Liver (tissue), 3 donors: Measurements from ENCODE around the gene LIN9.
A peak's percentile ranks its signal among the peaks of the same experiment; 100 is the strongest.

Source experiments
- EGR1 ChIP-seq, 2 donors: IDR thresholded peaks; 2 replicates each; pipeline ENCODE4 v1.6.1; 2016 to 2018; ENCODE audit warnings: antibody characterized with exemption in 2 of 2, low read depth in 2 of 2
- FOXA1 ChIP-seq: IDR thresholded peaks from 2 replicates; pipeline ENCODE4 v1.6.1; 2016; ENCODE audit warnings: antibody characterized with exemption
- GABPA ChIP-seq, 2 donors: IDR thresholded peaks in 1 of 2; conservative IDR thresholded peaks in 1 of 2; 2 replicates each; pipeline ENCODE4 v1.6.1; 2016; ENCODE audit warnings: antibody characterized with exemption in 2 of 2, mild to moderate bottlenecking in 1 of 2, moderate library complexity in 1 of 2
- JUND ChIP-seq, 2 donors: IDR thresholded peaks; 2 replicates each; pipeline ENCODE4 v1.6.1; 2016; ENCODE audit warnings: antibody characterized with exemption in 2 of 2
- RAD21 ChIP-seq, 2 donors: IDR thresholded peaks; 2 replicates each; pipeline ENCODE4 v1.6.1; 2016; ENCODE audit warnings: antibody characterized with exemption in 2 of 2, mild to moderate bottlenecking in 2 of 2
- RXRA ChIP-seq, 2 donors: IDR thresholded peaks; 2 replicates each; pipeline ENCODE4 v1.6.1; 2017 to 2018; ENCODE audit warnings: antibody characterized with exemption in 2 of 2, mild to moderate bottlenecking in 1 of 2
- SP1 ChIP-seq: IDR thresholded peaks from 2 replicates; pipeline ENCODE4 v1.6.1; 2018; ENCODE audit warnings: antibody characterized with exemption, mild to moderate bottlenecking
- TAF1 ChIP-seq: conservative IDR thresholded peaks from 2 replicates; pipeline ENCODE4 v1.6.1; 2016; ENCODE audit warnings: antibody characterized with exemption, mild to moderate bottlenecking
- YY1 ChIP-seq: IDR thresholded peaks from 2 replicates; pipeline ENCODE4 v1.6.1; 2016; ENCODE audit warnings: antibody characterized with exemption, mild to moderate bottlenecking
- TF ChIP-seq, protein P1 (sequence below): fragments of 150-350 bp; IDR thresholded peaks from 2 replicates; pipeline ENCODE4 v1.5.1; 2017; ENCODE audit warnings: improper control_type of control experiment, low read depth, low read length; ENCODE audit not compliant: missing input control
- TF ChIP-seq, protein P2 (sequence below): IDR thresholded peaks from 2 replicates; pipeline ENCODE4 v1.6.1; 2016; ENCODE audit warnings: antibody characterized with exemption
- TF ChIP-seq, protein P3 (sequence below): IDR thresholded peaks from 2 replicates; pipeline ENCODE4 v1.6.1; 2016; ENCODE audit warnings: antibody characterized with exemption, mild to moderate bottlenecking
- TF ChIP-seq, protein P4 (sequence below): IDR thresholded peaks from 2 replicates; pipeline ENCODE4 v1.6.1; 2016; ENCODE audit warnings: antibody characterized with exemption
- TF ChIP-seq, protein P5 (sequence below): IDR thresholded peaks from 2 replicates; pipeline ENCODE4 v1.6.1; 2016; ENCODE audit warnings: antibody characterized with exemption
- donor health status: healthy.
- donor health status: healthy.

DNA sequence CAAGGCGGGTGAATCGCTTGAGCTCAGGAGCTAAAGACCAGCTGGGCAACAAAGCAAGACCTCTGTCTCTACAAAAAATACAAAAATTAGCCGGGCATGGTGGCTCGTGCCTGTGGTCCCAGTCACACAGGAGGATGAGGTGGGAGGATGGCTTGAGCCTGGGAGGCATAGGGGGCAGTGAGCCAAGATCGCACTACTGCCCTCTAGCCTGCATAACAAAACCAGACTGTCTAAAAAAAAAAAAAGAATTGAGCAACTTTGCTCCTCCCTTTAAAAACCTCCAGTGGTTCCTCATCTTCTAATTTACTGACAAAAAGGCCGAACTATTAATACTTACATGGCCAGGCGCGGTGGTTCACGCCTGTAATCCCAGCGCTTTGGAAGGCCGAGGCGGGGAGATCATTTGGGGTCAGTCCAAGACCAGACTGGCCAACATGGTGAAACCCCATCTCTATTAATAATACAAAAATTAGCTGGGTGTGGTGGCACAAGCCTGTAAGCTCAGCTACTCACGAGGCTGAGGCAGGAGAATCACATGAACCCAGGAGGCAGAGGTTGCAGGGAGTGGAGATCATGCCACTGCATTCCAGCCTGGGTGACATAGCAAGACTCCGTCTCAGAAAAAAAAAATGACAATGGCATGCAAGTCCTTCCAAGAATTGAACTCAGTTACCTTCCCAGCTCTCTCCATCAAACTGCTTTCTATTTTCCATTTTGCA lies 126.8 kb downstream of the LIN9 start:
- TF ChIP-seq, protein P1, sequence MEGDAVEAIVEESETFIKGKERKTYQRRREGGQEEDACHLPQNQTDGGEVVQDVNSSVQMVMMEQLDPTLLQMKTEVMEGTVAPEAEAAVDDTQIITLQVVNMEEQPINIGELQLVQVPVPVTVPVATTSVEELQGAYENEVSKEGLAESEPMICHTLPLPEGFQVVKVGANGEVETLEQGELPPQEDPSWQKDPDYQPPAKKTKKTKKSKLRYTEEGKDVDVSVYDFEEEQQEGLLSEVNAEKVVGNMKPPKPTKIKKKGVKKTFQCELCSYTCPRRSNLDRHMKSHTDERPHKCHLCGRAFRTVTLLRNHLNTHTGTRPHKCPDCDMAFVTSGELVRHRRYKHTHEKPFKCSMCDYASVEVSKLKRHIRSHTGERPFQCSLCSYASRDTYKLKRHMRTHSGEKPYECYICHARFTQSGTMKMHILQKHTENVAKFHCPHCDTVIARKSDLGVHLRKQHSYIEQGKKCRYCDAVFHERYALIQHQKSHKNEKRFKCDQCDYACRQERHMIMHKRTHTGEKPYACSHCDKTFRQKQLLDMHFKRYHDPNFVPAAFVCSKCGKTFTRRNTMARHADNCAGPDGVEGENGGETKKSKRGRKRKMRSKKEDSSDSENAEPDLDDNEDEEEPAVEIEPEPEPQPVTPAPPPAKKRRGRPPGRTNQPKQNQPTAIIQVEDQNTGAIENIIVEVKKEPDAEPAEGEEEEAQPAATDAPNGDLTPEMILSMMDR, result peak; percentile 18
- TF ChIP-seq TAF1, result no peak
- TF ChIP-seq GABPA (IDR thresholded peaks at IDR 0.05 in 1 of 2, conservative IDR thresholded peaks at IDR 0.05 in 1 of 2), result no peak
- TF ChIP-seq, protein P2, sequence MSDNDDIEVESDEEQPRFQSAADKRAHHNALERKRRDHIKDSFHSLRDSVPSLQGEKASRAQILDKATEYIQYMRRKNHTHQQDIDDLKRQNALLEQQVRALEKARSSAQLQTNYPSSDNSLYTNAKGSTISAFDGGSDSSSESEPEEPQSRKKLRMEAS, result no peak
- TF ChIP-seq RAD21 (IDR thresholded peaks at IDR 0.05), result peak; percentile 13 to 14
- TF ChIP-seq, protein P3, sequence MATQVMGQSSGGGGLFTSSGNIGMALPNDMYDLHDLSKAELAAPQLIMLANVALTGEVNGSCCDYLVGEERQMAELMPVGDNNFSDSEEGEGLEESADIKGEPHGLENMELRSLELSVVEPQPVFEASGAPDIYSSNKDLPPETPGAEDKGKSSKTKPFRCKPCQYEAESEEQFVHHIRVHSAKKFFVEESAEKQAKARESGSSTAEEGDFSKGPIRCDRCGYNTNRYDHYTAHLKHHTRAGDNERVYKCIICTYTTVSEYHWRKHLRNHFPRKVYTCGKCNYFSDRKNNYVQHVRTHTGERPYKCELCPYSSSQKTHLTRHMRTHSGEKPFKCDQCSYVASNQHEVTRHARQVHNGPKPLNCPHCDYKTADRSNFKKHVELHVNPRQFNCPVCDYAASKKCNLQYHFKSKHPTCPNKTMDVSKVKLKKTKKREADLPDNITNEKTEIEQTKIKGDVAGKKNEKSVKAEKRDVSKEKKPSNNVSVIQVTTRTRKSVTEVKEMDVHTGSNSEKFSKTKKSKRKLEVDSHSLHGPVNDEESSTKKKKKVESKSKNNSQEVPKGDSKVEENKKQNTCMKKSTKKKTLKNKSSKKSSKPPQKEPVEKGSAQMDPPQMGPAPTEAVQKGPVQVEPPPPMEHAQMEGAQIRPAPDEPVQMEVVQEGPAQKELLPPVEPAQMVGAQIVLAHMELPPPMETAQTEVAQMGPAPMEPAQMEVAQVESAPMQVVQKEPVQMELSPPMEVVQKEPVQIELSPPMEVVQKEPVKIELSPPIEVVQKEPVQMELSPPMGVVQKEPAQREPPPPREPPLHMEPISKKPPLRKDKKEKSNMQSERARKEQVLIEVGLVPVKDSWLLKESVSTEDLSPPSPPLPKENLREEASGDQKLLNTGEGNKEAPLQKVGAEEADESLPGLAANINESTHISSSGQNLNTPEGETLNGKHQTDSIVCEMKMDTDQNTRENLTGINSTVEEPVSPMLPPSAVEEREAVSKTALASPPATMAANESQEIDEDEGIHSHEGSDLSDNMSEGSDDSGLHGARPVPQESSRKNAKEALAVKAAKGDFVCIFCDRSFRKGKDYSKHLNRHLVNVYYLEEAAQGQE, result no peak
- TF ChIP-seq SP1, result no peak
- no peak for TF ChIP-seq FOXA1
- no peak for TF ChIP-seq RXRA (IDR thresholded peaks at IDR 0.05)
- TF ChIP-seq, protein P4, sequence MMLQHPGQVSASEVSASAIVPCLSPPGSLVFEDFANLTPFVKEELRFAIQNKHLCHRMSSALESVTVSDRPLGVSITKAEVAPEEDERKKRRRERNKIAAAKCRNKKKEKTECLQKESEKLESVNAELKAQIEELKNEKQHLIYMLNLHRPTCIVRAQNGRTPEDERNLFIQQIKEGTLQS, result no peak
- TF ChIP-seq, protein P5, sequence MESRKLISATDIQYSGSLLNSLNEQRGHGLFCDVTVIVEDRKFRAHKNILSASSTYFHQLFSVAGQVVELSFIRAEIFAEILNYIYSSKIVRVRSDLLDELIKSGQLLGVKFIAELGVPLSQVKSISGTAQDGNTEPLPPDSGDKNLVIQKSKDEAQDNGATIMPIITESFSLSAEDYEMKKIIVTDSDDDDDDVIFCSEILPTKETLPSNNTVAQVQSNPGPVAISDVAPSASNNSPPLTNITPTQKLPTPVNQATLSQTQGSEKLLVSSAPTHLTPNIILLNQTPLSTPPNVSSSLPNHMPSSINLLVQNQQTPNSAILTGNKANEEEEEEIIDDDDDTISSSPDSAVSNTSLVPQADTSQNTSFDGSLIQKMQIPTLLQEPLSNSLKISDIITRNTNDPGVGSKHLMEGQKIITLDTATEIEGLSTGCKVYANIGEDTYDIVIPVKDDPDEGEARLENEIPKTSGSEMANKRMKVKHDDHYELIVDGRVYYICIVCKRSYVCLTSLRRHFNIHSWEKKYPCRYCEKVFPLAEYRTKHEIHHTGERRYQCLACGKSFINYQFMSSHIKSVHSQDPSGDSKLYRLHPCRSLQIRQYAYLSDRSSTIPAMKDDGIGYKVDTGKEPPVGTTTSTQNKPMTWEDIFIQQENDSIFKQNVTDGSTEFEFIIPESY, result no peak
- TF ChIP-seq YY1, result no peak
- TF ChIP-seq EGR1 (IDR thresholded peaks at IDR 0.05; ENCODE audit: low read depth in 2 of 2), result no peak
- TF ChIP-seq JUND (IDR thresholded peaks at IDR 0.05), result no peak
